Retina (tissue), 1 donor: Measurements from ENCODE around the gene TRIM15.

Source experiments
- DNase-seq: peaks from one replicate; pipeline ENCODE4 v3.0.0-alpha.2; 2016

Gene TRIM15

GRCh38 chr6:30147096-30147495 lies 16.2 kb upstream of the TRIM15 start:
- DNase-seq = no peak

GRCh38 chr6:30149234-30149633 lies 14.1 kb upstream of the TRIM15 start:
- DNase-seq = no peak

- DNase-seq = no peak
Observed at GRCh38 chr6:30149858-30150550, 13.3 kb upstream of the TRIM15 start.

GRCh38 chr6:30150671-30151395 lies 12.5 kb upstream of the TRIM15 start:
- DNase-seq = no peak

GRCh38 chr6:30151580-30151979 lies 11.8 kb upstream of the TRIM15 start:
- no peak for DNase-seq

- DNase-seq = no peak
Observed at GRCh38 chr6:30152016-30152673, 11.2 kb upstream of the TRIM15 start.

GRCh38 chr6:30152910-30153610 lies 10.3 kb upstream of the TRIM15 start:
- no peak for DNase-seq

- no peak for DNase-seq
Observed at GRCh38 chr6:30154061-30154460, 9.3 kb upstream of the TRIM15 start.

- DNase-seq = no peak
Observed at GRCh38 chr6:30154709-30155519, 8.4 kb upstream of the TRIM15 start.

- no peak for DNase-seq
Observed at GRCh38 chr6:30155520-30156261, 7.7 kb upstream of the TRIM15 start.

GRCh38 chr6:30156262-30156599 lies 7.1 kb upstream of the TRIM15 start:
- DNase-seq = no peak

- DNase-seq = no peak
Observed at GRCh38 chr6:30156774-30157173, 6.6 kb upstream of the TRIM15 start.

GRCh38 chr6:30157581-30157980 lies 5.8 kb upstream of the TRIM15 start:
- DNase-seq = no peak

GRCh38 chr6:30157999-30158398 lies 5.3 kb upstream of the TRIM15 start:
- no peak for DNase-seq

- DNase-seq = no peak
Observed at GRCh38 chr6:30158475-30159040, 4.8 kb upstream of the TRIM15 start.

- DNase-seq = no peak
Observed at GRCh38 chr6:30160008-30160784, 3.1 kb upstream of the TRIM15 start.

- no peak for DNase-seq
Observed at GRCh38 chr6:30160785-30161531, 2.4 kb upstream of the TRIM15 start, which contains the start of gene TRIM10. Gene TRIM10, minus strand, starts transcription at chr6:30161211. Its CDS starts 353 bp downstream, at chr6:30160858.

GRCh38 chr6:30162265-30163089 lies 869 bp upstream of the TRIM15 start:
- no peak for DNase-seq
